HepG2 (cell line): Measurements from ENCODE around the gene ELAVL3. TPM values are rescaled to one million over a fixed set of nuclear protein-coding genes. Genes with fewer than 3 reads are reported as not detected.
A peak's percentile ranks its signal among the peaks of the same experiment; 100 is the strongest.

ENCODE experiments used
- AGO2 ChIP-seq: fragments of 200-400 bp; formaldehyde crosslinking; optimal IDR thresholded peaks from 2 replicates; pipeline ENCODE3; 2017; ENCODE audit warnings: mild to moderate bottlenecking, low read depth, low read length, moderate library complexity
- CREM ChIP-seq, 2 experiments: sonication (generic) in 1 of 2; formaldehyde crosslinking in 1 of 2; IDR thresholded peaks; 2 replicates each; pipeline versions ENCODE4 v1.4.0 to v1.6.1; 2016 to 2020; ENCODE audit warnings: antibody characterized with exemption in 1 of 2, mild to moderate bottlenecking in 1 of 2, missing genetic modification reagents in 1 of 2
- ESRRA ChIP-seq: sonication (generic); formaldehyde crosslinking; IDR thresholded peaks from 2 replicates; pipeline ENCODE4 v1.5.1; 2020; ENCODE audit warnings: mild to moderate bottlenecking, low read depth, missing genetic modification reagents
- FOXM1 ChIP-seq: sonication (generic); formaldehyde crosslinking; IDR thresholded peaks from 2 replicates; pipeline ENCODE4 v1.5.0; 2020; ENCODE audit warnings: missing genetic modification reagents
- FOXP1 ChIP-seq, 2 experiments: fragments of 450-650 bp in 1 of 2; IDR thresholded peaks; 2 replicates each; pipeline ENCODE4 v1.6.1; 2017 to 2018; ENCODE audit warnings: antibody characterized with exemption in 1 of 2
- FOXP4 ChIP-seq: sonication (generic); formaldehyde crosslinking; IDR thresholded peaks from 2 replicates; pipeline ENCODE4 v1.4.0; 2020; ENCODE audit warnings: missing genetic modification reagents
- GRHL1 ChIP-seq: sonication (generic); formaldehyde crosslinking; conservative IDR thresholded peaks from 2 replicates; pipeline ENCODE4 v1.8.0; 2022; ENCODE audit warnings: missing genetic modification reagents
- MBD4 ChIP-seq: IDR thresholded peaks from 2 replicates; pipeline ENCODE4 v1.6.1; 2012; ENCODE audit warnings: low read length, inconsistent platforms, borderline replicate concordance
- NPAS2 ChIP-seq: sonication (generic); formaldehyde crosslinking; IDR thresholded peaks from 2 replicates; pipeline ENCODE4 v1.8.0; 2022; ENCODE audit warnings: mild to moderate bottlenecking, missing genetic modification reagents, borderline replicate concordance
- SCMH1 ChIP-seq: sonication (generic); formaldehyde crosslinking; IDR thresholded peaks from 2 replicates; pipeline ENCODE4 v1.9.0; 2021; ENCODE audit warnings: missing genetic modification reagents, mild to moderate bottlenecking, borderline replicate concordance
- SETDB1 ChIP-seq: sonication (generic); formaldehyde crosslinking; IDR thresholded peaks from 2 replicates; pipeline ENCODE4 v1.5.1; 2020; ENCODE audit warnings: missing genetic modification reagents, mild to moderate bottlenecking, borderline replicate concordance
- TAF15 ChIP-seq: fragments of 200-400 bp; formaldehyde crosslinking; IDR thresholded peaks from one replicate; pipeline ENCODE4 v1.6.1; 2018; ENCODE audit warnings: mild to moderate bottlenecking, low read depth, low read length; ENCODE audit not compliant: poor library complexity, severe bottlenecking
- ZBTB46 ChIP-seq: sonication (generic); formaldehyde crosslinking; IDR thresholded peaks from 2 replicates; pipeline ENCODE4 v1.4.0; 2020; ENCODE audit warnings: mild to moderate bottlenecking, missing genetic modification reagents, borderline replicate concordance
- ZFP1 ChIP-seq: IDR thresholded peaks from 2 replicates; pipeline ENCODE4 v1.6.1; 2016
- ZNF501 ChIP-seq: sonication (generic); formaldehyde crosslinking; IDR thresholded peaks from 2 replicates; pipeline ENCODE4 v1.5.1; 2020; ENCODE audit warnings: mild to moderate bottlenecking, moderate library complexity, missing genetic modification reagents
- ZNF619 ChIP-seq: sonication (generic); formaldehyde crosslinking; IDR thresholded peaks from 2 replicates; pipeline ENCODE4 v1.4.0; 2020; ENCODE audit warnings: mild to moderate bottlenecking, missing genetic modification reagents
- ZNF761 ChIP-seq: sonication (generic); formaldehyde crosslinking; conservative IDR thresholded peaks from 2 replicates; pipeline ENCODE4 v1.4.0; 2020; ENCODE audit warnings: mild to moderate bottlenecking, missing genetic modification reagents
- ZNF777 ChIP-seq: sonication (generic); formaldehyde crosslinking; IDR thresholded peaks from 2 replicates; pipeline ENCODE4 v1.4.0; 2020; ENCODE audit warnings: missing genetic modification reagents
- ZNF891 ChIP-seq: sonication (generic); formaldehyde crosslinking; IDR thresholded peaks from 2 replicates; pipeline ENCODE4 v1.5.0; 2020; ENCODE audit warnings: mild to moderate bottlenecking, missing genetic modification reagents
- polyA plus RNA-seq, 8 experiments: library from polyadenylated mRNA; depleted of rRNA in 3 of 8; stranded (reverse) in 7 of 8; unstranded in 1 of 8; fragments of >200 nt; fragmentation: Illumina TruSeq in 4 of 8; extraction: Trizol in 4 of 8; gene quantifications; 2 replicates each; pipeline versions ENCODE4 v1.2.1 to v1.2.3, GENCODE V29; 2011 to 2016; ENCODE audit warnings: low read depth in 4 of 8, missing spikeins in 1 of 8, mixed read lengths in 1 of 8; ENCODE audit not compliant: insufficient read depth in 1 of 8
- total RNA-seq, 5 experiments: library from RNA; depleted of rRNA; stranded (reverse); fragments of >200 nt; fragmentation: Illumina TruSeq; extraction: Trizol; gene quantifications; 2 replicates each; pipeline ENCODE4 v1.2.3, GENCODE V29; 2016; ENCODE audit warnings: low read depth in 1 of 5
- TF ChIP-seq, protein P1 (sequence below): IDR thresholded peaks from 2 replicates; pipeline ENCODE4 v1.4.0; 2020; ENCODE audit warnings: mild to moderate bottlenecking, missing genetic modification reagents

Gene ELAVL3
- total and polyA plus RNA-seq, 2 of the 13 experiments (the other 11 are each of a cell fraction or from before 2014, with no cell fraction given) = 0.03 TPM; not detected in 1

GRCh38 chr19:11435833-11436313 is 45.0 kb downstream of the ELAVL3 start (continued):
- TF ChIP-seq ESRRA (CRISPR knock-in tag) (no peak), ZNF761 (CRISPR knock-in tag) (no peak), CREM (IDR thresholded peaks at IDR 0.05) (no peak), CREM (CRISPR knock-in tag; IDR thresholded peaks at IDR 0.05) (no peak), SETDB1 (CRISPR knock-in tag) (no peak), ZNF619 (CRISPR knock-in tag) (no peak), ZNF501 (CRISPR knock-in tag) (peak; percentile 7; the same call in 1 of the 2 replicates), TAF15 (no peak), SCMH1 (no peak), MBD4 (no peak), ZFP1 (no peak), FOXP4 (no peak), ZNF891 (CRISPR knock-in tag) (no peak), GRHL1 (no peak), FOXM1 (CRISPR knock-in tag) (no peak), NPAS2 (CRISPR knock-in tag) (no peak; the same call in 1 of the 2 replicates), ZBTB46 (CRISPR knock-in tag) (no peak), AGO2 (peak; percentile 55), ZNF777 (CRISPR knock-in tag) (peak; percentile 3; the same call in 1 of the 2 replicates), FOXP1 (IDR thresholded peaks at IDR 0.05) (no peak), FOXP1 (CRISPR knock-in tag; IDR thresholded peaks at IDR 0.05) (no peak)
- TF ChIP-seq, protein P1, sequence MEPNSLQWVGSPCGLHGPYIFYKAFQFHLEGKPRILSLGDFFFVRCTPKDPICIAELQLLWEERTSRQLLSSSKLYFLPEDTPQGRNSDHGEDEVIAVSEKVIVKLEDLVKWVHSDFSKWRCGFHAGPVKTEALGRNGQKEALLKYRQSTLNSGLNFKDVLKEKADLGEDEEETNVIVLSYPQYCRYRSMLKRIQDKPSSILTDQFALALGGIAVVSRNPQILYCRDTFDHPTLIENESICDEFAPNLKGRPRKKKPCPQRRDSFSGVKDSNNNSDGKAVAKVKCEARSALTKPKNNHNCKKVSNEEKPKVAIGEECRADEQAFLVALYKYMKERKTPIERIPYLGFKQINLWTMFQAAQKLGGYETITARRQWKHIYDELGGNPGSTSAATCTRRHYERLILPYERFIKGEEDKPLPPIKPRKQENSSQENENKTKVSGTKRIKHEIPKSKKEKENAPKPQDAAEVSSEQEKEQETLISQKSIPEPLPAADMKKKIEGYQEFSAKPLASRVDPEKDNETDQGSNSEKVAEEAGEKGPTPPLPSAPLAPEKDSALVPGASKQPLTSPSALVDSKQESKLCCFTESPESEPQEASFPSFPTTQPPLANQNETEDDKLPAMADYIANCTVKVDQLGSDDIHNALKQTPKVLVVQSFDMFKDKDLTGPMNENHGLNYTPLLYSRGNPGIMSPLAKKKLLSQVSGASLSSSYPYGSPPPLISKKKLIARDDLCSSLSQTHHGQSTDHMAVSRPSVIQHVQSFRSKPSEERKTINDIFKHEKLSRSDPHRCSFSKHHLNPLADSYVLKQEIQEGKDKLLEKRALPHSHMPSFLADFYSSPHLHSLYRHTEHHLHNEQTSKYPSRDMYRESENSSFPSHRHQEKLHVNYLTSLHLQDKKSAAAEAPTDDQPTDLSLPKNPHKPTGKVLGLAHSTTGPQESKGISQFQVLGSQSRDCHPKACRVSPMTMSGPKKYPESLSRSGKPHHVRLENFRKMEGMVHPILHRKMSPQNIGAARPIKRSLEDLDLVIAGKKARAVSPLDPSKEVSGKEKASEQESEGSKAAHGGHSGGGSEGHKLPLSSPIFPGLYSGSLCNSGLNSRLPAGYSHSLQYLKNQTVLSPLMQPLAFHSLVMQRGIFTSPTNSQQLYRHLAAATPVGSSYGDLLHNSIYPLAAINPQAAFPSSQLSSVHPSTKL (CRISPR knock-in tag) = no peak
